ENCODE data around the gene MBD4. TPM values are rescaled to one million over a fixed set of nuclear protein-coding genes. Genes with fewer than 3 reads are reported as not detected.

Gene MBD4
- total RNA-seq, 1 donor from 2014 or later: 23.9 TPM

Other genes with a start within 250 kb of the MBD4 start
- gene COPG1, start 190.3 kb downstream of the MBD4 start, total RNA-seq: 159 and 173 TPM in 2 replicates
- 30.1 and 31.4 TPM in 2 replicates for gene HMCES, start 161.1 kb downstream of the MBD4 start, total RNA-seq
- not detected in 2 replicates for gene EFCAB12, start 11.3 kb downstream of the MBD4 start, total RNA-seq
- 9.1 and 27.2 TPM in 2 replicates for gene IFT122, start 276 bp upstream of the MBD4 start, total RNA-seq
- not detected in 2 replicates for gene RHO, start 88.7 kb upstream of the MBD4 start, total RNA-seq
- gene H1-8, start 103.2 kb upstream of the MBD4 start, total RNA-seq: not detected in 2 replicates
- gene PLXND1, start 166.7 kb upstream of the MBD4 start, total RNA-seq: 103 and 114 TPM in 2 replicates

All from kidney epithelial cell (primary cell).